ENCODE measurements around the gene PTPRN. TPM values are rescaled to one million over a fixed set of nuclear protein-coding genes. Genes with fewer than 3 reads are reported as not detected.

Gene PTPRN
- total RNA-seq, 1 donor: under 0.01 TPM

GRCh38 chr2:219306047-219306446 lies 3.2 kb downstream of the PTPRN start:
- no peak overlapping the region for H3K4me2 ChIP-seq (ENCODE audit: insufficient read depth, low read length)
- H3K36me3 ChIP-seq (ENCODE audit: insufficient read depth, low read length): no peaks in the 10 kb centered on the region
- no peak for DNase-seq (ENCODE audit: insufficient read length, low spot score, missing footprints)
- TF ChIP-seq CTCF (IDR thresholded peaks at IDR 0.05; ENCODE audit: extremely low read depth, low read depth, low read length): no peak
- H3K9me3 ChIP-seq (ENCODE audit: low read depth, low read length): no peaks in the 10 kb centered on the region
- H3K27ac ChIP-seq (ENCODE audit: low read depth, low read length): no peak overlapping the region
- H2AFZ ChIP-seq (ENCODE audit: low read length): no peak overlapping the region
- no peaks in the 10 kb centered on the region for H3K4me1 ChIP-seq (ENCODE audit: insufficient read depth, low read length)
- H3K79me2 ChIP-seq (ENCODE audit: insufficient read depth, low read length): no peaks in the 10 kb centered on the region
- H3K4me3 ChIP-seq (ENCODE audit: insufficient read depth, low read length): no peak overlapping the region
- no peaks in the 10 kb centered on the region for H4K20me1 ChIP-seq (ENCODE audit: insufficient read depth, low read length)
- peaks cover 46% of the 10 kb centered on the region for H3K27me3 ChIP-seq (ENCODE audit: insufficient read depth, low read length)

GRCh38 chr2:219304223-219304622 lies 5.0 kb downstream of the PTPRN start:
- no peak for DNase-seq (ENCODE audit: insufficient read length, low spot score, missing footprints)
- Histone ChIP-seq H2AFZ (ENCODE audit: low read length) (no peak overlapping the region), H3K27ac (ENCODE audit: low read depth, low read length) (no peak overlapping the region), H3K4me3 (ENCODE audit: insufficient read depth, low read length) (no peak overlapping the region), H4K20me1 (ENCODE audit: insufficient read depth, low read length) (no peaks in the 10 kb centered on the region), H3K79me2 (ENCODE audit: insufficient read depth, low read length) (no peaks in the 10 kb centered on the region), H3K27me3 (ENCODE audit: insufficient read depth, low read length) (peaks cover 46% of the 10 kb centered on the region), H3K36me3 (ENCODE audit: insufficient read depth, low read length) (no peaks in the 10 kb centered on the region), H3K4me1 (ENCODE audit: insufficient read depth, low read length) (no peaks in the 10 kb centered on the region), H3K9me3 (ENCODE audit: low read depth, low read length) (no peaks in the 10 kb centered on the region), H3K4me2 (ENCODE audit: insufficient read depth, low read length) (no peak overlapping the region)
- TF ChIP-seq CTCF (IDR thresholded peaks at IDR 0.05; ENCODE audit: extremely low read depth, low read depth, low read length): no peak

GRCh38 chr2:219302412-219302968 lies 6.7 kb downstream of the PTPRN start:
- DNase-seq (ENCODE audit: insufficient read length, low spot score, missing footprints): no peak
- TF ChIP-seq CTCF (IDR thresholded peaks at IDR 0.05; ENCODE audit: extremely low read depth, low read depth, low read length): no peak
- Histone ChIP-seq H3K79me2 (ENCODE audit: insufficient read depth, low read length) (no peaks in the 10 kb centered on the region), H3K27ac (ENCODE audit: low read depth, low read length) (no peak overlapping the region), H3K9me3 (ENCODE audit: low read depth, low read length) (no peaks in the 10 kb centered on the region), H3K4me1 (ENCODE audit: insufficient read depth, low read length) (no peaks in the 10 kb centered on the region), H4K20me1 (ENCODE audit: insufficient read depth, low read length) (no peaks in the 10 kb centered on the region), H3K36me3 (ENCODE audit: insufficient read depth, low read length) (no peaks in the 10 kb centered on the region), H2AFZ (ENCODE audit: low read length) (no peak overlapping the region), H3K4me2 (ENCODE audit: insufficient read depth, low read length) (no peak overlapping the region), H3K27me3 (ENCODE audit: insufficient read depth, low read length) (peaks cover 43% of the 10 kb centered on the region), H3K4me3 (ENCODE audit: insufficient read depth, low read length) (no peak overlapping the region)

- Histone ChIP-seq H4K20me1 (ENCODE audit: insufficient read depth, low read length) (no peaks in the 10 kb centered on the region), H3K9me3 (ENCODE audit: low read depth, low read length) (no peaks in the 10 kb centered on the region), H2AFZ (ENCODE audit: low read length) (no peak overlapping the region), H3K27ac (ENCODE audit: low read depth, low read length) (no peak overlapping the region), H3K36me3 (ENCODE audit: insufficient read depth, low read length) (no peaks in the 10 kb centered on the region), H3K79me2 (ENCODE audit: insufficient read depth, low read length) (no peaks in the 10 kb centered on the region), H3K4me1 (ENCODE audit: insufficient read depth, low read length) (no peaks in the 10 kb centered on the region), H3K4me2 (ENCODE audit: insufficient read depth, low read length) (no peak overlapping the region), H3K4me3 (ENCODE audit: insufficient read depth, low read length) (no peak overlapping the region), H3K27me3 (ENCODE audit: insufficient read depth, low read length) (peaks cover 43% of the 10 kb centered on the region)
- no peak for DNase-seq (ENCODE audit: insufficient read length, low spot score, missing footprints)
- no peak for TF ChIP-seq CTCF (IDR thresholded peaks at IDR 0.05; ENCODE audit: extremely low read depth, low read depth, low read length)
Observed at GRCh38 chr2:219300022-219300421, 9.2 kb downstream of the PTPRN start.

All from osteoblast (primary cell).